Stimulated activated CD4-positive, alpha-beta T cell treated with anti-CD3 and anti-CD28 coated beads, Interleukin-15, amount 100 ng/mL, for 24 hours (primary cell): Measurements from ENCODE around the gene PPM1M.

Experiments used
- DNase-seq: peaks from one replicate; pipeline ENCODE4 v3.0.0-alpha.2; 2020

Gene PPM1M, protein sequence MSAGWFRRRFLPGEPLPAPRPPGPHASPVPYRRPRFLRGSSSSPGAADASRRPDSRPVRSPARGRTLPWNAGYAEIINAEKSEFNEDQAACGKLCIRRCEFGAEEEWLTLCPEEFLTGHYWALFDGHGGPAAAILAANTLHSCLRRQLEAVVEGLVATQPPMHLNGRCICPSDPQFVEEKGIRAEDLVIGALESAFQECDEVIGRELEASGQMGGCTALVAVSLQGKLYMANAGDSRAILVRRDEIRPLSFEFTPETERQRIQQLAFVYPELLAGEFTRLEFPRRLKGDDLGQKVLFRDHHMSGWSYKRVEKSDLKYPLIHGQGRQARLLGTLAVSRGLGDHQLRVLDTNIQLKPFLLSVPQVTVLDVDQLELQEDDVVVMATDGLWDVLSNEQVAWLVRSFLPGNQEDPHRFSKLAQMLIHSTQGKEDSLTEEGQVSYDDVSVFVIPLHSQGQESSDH

DNA sequence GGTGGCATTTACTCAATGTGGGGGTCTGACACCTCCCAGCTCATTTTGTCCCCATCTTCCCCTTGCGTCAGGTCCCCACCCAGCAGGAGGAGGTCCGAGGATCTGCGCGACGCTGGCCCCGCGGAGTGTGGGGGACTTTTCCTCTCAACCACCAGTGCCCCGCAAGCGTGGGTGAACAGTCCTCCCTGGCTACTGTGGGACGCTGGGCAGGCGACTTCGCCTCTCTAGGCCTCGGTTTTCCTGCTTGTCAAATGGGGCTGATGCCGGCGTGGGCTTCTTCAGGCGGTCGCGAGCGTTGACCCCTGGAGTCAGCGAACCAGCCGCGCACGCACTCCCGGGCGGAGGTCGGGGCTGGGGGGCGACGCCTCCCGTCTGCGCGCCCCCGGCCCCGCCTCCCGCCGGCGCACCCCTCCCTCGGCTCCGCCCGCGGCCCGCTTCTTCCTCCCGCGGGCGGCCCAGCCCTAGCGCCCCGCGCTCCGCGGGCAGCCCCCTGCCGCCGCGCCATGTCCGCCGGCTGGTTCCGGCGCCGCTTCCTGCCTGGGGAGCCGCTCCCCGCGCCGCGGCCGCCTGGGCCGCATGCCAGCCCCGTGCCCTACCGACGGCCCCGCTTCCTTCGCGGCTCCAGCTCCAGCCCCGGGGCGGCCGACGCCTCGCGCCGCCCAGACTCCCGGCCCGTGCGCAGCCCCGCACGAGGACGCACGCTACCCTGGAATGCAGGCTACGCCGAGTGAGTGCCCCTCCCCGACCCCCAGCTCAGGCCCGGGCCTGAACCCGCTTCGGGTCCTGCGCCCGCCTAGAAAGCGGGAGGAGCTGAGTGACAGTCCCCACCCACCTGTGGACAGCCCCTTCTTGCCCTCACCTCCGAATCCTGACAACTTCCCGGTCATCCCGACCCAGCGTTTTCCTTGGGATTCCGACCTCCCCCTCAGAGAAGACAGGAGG lies at the start of gene PPM1M:
PPM1M (plus strand) TSS at position 438 of the 942 bp plus-strand sequence; CDS start at position 504, 66 bp downstream.
- DNase-seq, result peak; percentile 67

DNA sequence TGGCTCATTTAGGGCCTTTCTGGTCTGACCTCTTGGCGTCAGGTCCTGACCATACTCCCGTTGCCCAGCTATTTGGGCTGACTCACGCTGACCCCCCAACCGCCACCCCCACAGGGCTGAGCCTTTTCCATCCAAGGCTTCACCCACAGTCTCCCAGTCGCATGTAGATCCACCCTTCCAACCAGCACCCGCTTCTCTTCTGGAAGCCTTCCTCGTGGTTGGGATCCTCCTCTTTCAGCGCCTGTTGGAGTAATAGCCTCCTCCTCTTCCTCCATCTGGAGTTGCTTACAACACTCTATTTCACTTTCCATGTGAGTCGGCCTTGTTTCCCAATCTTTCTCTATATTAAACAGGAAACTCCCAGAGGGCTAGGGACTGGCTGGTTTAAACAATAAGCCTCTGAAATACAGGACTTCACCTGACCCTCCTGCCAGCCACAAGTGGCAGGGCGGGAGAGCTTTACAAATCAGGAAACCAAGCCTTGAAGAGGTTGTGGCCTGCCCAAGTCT lies 49.7 kb upstream of the PPM1M start:
- no peak for DNase-seq

GRCh38 chr3:52196977-52197376 lies 48.6 kb upstream of the PPM1M start:
- no peak for DNase-seq

DNA sequence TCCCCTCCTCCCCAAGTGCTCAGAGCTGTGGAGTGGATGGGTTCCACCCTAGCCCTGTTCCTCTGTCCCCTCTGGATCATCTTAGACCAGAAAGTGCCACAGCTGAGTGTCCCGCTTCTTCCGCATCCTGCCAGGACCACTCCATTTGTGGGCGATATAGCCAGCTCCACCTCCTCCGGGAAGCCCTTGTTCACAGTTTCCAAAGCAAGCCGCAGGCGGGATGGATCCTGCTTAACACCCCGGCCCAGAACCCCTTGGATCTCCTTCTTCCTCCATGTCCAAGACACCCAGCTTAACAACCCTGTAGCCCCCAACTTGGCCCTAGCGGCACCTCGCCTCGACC lies 48.1 kb upstream of the PPM1M start:
- no peak for DNase-seq

GRCh38 chr3:52197842-52198625 lies 47.5 kb upstream of the PPM1M start, which contains the start of gene ALAS1:
Gene ALAS1, plus strand, starts transcription at chr3:52198160. Its CDS starts 1,082 bp downstream, at chr3:52199242.
- DNase-seq, result peak; percentile 96

- no peak for DNase-seq
Observed at GRCh38 chr3:52198643-52199608, 46.6 kb upstream of the PPM1M start.

DNA sequence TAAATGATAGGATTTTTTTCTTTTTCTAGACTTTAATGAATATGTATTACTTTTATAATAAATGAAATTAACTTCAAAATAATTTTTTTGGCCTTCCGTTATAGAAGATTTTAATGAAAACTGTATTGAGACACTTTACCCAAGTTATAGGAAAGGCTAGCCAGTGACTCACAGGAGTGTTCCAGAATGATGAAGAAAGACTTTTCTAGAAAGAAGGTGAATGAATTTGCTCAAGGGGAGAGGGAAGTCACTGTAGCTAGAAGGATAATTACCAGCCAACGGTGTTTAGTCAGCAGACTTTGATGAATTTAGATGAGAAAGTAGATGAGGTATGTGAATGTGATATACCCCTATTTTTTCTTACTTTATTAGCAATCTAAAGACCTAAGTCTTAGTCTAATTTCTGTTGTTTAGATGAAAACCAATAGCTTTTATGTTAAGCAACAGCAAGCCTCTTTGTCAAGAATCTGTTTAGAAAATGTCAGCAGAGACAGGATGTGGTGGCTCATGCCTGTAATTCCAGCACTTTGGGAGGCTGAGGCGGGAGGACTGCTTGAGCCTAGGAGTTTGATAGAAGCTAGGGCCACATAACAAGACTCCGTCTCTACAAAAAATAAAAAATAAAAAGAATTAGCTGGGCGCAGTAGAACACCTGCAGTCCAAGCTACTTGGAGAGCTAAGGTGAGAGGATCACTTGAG lies 44.4 kb upstream of the PPM1M start:
- no peak for DNase-seq

GRCh38 chr3:52202384-52203077 lies 43.0 kb upstream of the PPM1M start:
- DNase-seq, result no peak

- no peak for DNase-seq
Observed at GRCh38 chr3:52203701-52204100, 41.9 kb upstream of the PPM1M start.

DNA sequence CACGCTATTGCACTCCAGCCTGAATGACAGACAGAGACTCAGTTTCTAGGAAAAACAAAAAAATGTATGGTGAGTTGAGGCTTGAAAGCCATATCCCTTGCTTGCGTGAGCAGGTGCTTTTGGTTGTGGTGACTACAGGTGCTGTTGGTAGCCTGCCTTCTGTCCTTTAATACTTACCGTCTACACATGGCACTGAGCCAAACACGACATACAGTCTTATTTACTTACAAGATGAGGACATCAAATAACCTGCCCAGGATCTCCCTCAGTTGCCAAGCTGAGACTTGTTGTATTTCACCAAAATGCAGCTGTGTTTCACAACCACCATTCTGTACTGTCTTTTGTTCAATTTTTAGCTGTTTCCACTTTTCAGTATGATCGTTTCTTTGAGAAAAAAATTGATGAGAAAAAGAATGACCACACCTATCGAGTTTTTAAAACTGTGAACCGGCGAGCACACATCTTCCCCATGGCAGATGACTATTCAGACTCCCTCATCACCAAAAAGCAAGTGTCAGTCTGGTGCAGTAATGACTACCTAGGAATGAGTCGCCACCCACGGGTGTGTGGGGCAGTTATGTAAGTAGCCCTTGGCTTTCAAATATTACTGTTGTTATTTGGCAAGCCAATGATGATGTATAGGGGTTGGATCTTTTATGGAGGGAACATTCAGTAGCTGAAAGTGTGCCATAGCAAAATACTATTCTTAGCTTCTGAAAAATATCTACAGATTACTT lies 41.1 kb upstream of the PPM1M start:
- peak; percentile 41 for DNase-seq

GRCh38 chr3:52205727-52206372 lies 39.7 kb upstream of the PPM1M start:
- no peak for DNase-seq

- no peak for DNase-seq
Observed at GRCh38 chr3:52208556-52208955, 37.0 kb upstream of the PPM1M start.

DNA sequence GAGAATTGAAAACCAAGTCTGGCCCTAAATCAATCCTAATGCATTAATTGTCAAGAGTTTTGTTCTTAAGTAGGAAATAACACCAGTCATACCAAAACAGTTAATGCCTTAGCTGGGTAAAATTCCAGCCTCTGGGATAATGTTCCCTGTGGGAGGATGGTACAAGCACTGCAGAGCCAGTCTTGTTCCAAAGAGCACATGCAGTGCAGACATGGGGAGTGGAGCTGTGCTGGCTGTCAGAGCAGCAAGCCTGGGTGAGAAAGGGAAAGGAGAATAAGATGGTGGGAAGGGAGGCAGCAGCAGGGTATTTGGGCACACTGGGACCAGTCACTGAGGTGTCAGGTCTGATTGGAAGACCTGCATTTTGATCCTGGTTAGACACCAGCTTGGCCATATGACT lies 35.5 kb upstream of the PPM1M start:
- no peak for DNase-seq

GRCh38 chr3:52210550-52211046 lies 35.0 kb upstream of the PPM1M start:
- DNase-seq, result no peak

DNA sequence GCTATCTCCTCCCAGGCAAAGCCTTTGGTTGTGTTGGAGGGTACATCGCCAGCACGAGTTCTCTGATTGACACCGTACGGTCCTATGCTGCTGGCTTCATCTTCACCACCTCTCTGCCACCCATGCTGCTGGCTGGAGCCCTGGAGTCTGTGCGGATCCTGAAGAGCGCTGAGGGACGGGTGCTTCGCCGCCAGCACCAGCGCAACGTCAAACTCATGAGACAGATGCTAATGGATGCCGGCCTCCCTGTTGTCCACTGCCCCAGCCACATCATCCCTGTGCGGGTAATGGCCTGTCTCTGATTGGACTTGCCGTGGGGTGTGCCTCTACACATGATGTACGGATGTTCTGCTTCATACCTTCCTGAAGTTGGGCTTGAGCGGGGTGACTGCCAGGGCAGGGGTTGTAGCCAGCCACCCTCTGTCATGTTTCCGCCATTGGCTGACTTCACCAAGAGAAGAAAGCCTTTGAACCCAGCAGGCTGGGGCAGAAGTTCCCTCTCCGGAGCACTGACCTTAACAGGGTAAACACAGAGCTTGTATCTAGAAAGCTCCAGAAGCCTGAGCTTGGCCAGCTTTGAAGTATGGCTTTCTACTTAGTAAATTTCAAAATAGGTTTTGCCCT lies 34.2 kb upstream of the PPM1M start:
- no peak for DNase-seq

DNA sequence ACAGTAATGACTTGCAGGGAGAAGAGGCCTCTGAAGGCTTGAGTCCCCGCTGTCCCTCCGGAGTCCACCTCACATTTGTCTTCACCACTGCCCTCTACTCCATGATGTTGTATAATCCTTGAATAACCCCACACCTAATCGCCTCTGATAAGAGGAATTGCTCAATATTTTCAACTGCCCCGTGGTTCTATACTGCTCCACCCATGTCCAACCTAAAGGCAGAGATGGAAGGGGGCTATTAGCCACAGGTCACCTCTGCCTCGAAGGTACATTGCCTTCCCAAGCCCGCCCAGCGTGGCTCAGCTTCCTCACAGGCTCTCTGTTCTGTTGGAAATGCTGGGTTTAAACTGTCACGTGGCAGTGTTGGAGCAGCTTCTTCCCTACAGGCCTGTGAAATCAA lies 32.6 kb upstream of the PPM1M start:
- no peak for DNase-seq

DNA sequence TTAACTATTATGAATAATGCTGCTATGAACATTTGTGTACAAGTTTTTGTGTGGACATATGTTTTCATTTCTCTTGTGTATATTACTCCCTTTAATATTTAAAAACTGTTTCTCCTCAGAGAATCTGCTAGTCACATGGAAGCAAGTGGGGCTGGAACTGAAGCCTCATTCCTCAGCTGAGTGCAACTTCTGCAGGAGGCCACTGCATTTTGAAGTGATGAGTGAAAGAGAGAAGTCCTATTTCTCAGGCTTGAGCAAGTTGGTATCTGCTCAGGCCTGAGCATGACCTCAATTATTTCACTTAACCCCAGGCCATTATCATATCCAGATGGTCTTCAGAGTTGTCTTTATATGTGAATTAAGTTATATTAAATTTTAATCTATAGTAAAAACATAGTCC lies 31.7 kb upstream of the PPM1M start:
- no peak for DNase-seq

DNA sequence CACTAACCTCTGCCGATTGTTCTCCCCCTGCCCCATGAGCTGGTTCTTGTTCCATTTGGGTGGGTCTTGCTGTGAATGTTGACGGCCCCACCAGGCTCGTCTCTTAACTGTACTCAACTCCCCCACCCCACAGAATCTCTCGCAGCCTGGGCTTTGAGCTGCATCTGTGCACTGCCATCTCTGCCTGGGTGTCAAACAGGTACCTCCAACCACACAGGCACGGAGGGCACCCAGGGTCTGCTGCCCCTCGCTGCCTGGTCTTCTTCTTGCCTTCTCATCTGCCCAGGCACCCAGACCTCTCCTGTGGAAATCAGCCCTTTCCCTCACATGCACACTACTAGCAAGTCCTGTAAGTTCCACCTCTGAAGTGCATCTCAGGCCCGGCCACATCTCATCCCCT lies 30.2 kb upstream of the PPM1M start:
- no peak for DNase-seq
